HepG2 (cell line): ENCODE results near the gene POU2F1. TPM values are rescaled to one million over a fixed set of nuclear protein-coding genes. Genes with fewer than 3 reads are reported as not detected.

Experiments
- ATAC-seq: fragments of 200-7000 bp; cut with Tn5 transposase; 3 replicates; pipeline ENCODE4 v1.9.1; 2020; ENCODE audit warnings: mild to moderate bottlenecking, moderate library complexity
- BruUV-seq: library from RNA; stranded (reverse); fragments of 400-500 nt; replicated peaks from 2 replicates; lab custom pipeline; 2021; lab: Mats Ljungman, UMichigan
- CTCF ChIA-PET: fragments of 300-600 bp; formaldehyde crosslinking; extraction: SDS; loops from one replicate; lab custom pipeline; 2021; ENCODE audit warnings: low total read pairs, inconsistent platforms, low intra/inter-chr PET ratio; lab: Yijun Ruan, JAX
- POLR2A ChIA-PET: fragments of 350-600 bp; sonication (Branson Sonifier 250); formaldehyde crosslinking; loops from one replicate; lab custom pipeline; 2020; ENCODE audit warnings: antibody characterized with exemption, inconsistent platforms; lab: Yijun Ruan, JAX
- DNase-seq: peaks from one replicate; pipeline ENCODE4 v3.0.0-alpha.2; 2015; ENCODE audit warnings: low spot score
- FAIRE-seq: peaks from 3 replicates; lab custom pipeline; 2011; peaks lifted over from hg19 to GRCh38; lab: Jason Lieb, UNC
- H2AFZ ChIP-seq: one replicate; pipeline ENCODE4 v1.6.1; 2011; ENCODE audit warnings: low read length, inconsistent platforms
- H3K27ac ChIP-seq: fragments of 300-600 bp; 3 replicates; pipeline ENCODE4 v1.8.0; 2011; ENCODE audit warnings: mixed run types, mild to moderate bottlenecking, mixed read lengths, low read length, inconsistent platforms; ENCODE audit not compliant: insufficient read depth; ENCODE audit errors: extremely low read length
- H3K27me3 ChIP-seq, 2 experiments: fragments of 200-600 bp in 1 of 2; 2 replicates in 1 of 2; 3 replicates in 1 of 2; pipeline versions ENCODE4 v1.6.0 to v1.8.0; 2011; ENCODE audit warnings: low read length in 2 of 2, mild to moderate bottlenecking in 2 of 2, moderate library complexity in 2 of 2, inconsistent platforms in 1 of 2; ENCODE audit not compliant: insufficient read depth in 2 of 2, control insufficient read depth in 1 of 2
- H3K36me3 ChIP-seq, 2 experiments: fragments of 200-600 bp in 1 of 2; replicated peaks in 1 of 2; 2 replicates in 1 of 2; 3 replicates in 1 of 2; pipeline versions ENCODE4 v1.5.1 to v1.8.0; 2011; ENCODE audit warnings: low read length in 2 of 2, inconsistent platforms in 1 of 2; ENCODE audit not compliant: insufficient read depth in 2 of 2, control insufficient read depth in 1 of 2
- H3K4me1 ChIP-seq: 2 replicates; pipeline ENCODE4 v1.5.1; 2012; ENCODE audit warnings: low read length, inconsistent platforms; ENCODE audit not compliant: insufficient read depth
- H3K4me2 ChIP-seq: 2 replicates; pipeline ENCODE4 v1.6.0; 2011; ENCODE audit warnings: low read depth, low read length, inconsistent platforms
- H3K4me3 ChIP-seq, 3 experiments: fragments of 200-600 bp in 1 of 3; sonication (generic), shearing (Covaris generic) in 1 of 3; replicated peaks in 1 of 3; 2 replicates each; pipeline ENCODE4 v1.5.1; 2011 to 2016; ENCODE audit warnings: low read length in 3 of 3, inconsistent platforms in 2 of 3, low read depth in 2 of 3, mild to moderate bottlenecking in 2 of 3, control low read depth in 1 of 3, mixed read lengths in 1 of 3; ENCODE audit not compliant: insufficient read depth in 1 of 3
- H3K79me2 ChIP-seq: one replicate; pipeline ENCODE4 v1.6.1; 2011; ENCODE audit warnings: low read length, inconsistent platforms; ENCODE audit not compliant: insufficient read depth
- H3K9ac ChIP-seq: 2 replicates; pipeline ENCODE4 v1.6.0; 2011; ENCODE audit warnings: mild to moderate bottlenecking, low read depth, low read length, inconsistent platforms; ENCODE audit not compliant: insufficient read depth
- H3K9me3 ChIP-seq: 2 replicates; pipeline ENCODE4 v1.5.1; 2012; ENCODE audit warnings: mild to moderate bottlenecking, low read length
- H4K20me1 ChIP-seq: 2 replicates; pipeline ENCODE4 v1.6.0; 2011; ENCODE audit warnings: inconsistent platforms, mild to moderate bottlenecking, low read length, moderate library complexity; ENCODE audit not compliant: insufficient read depth
- CBX1 ChIP-seq: IDR thresholded peaks from one replicate; pipeline ENCODE4 v1.6.1; 2016; ENCODE audit warnings: antibody characterized with exemption, low read depth
- CTCF ChIP-seq: sonication (generic); formaldehyde crosslinking; IDR thresholded peaks from 2 replicates; pipeline ENCODE4 v1.5.0; 2020; ENCODE audit warnings: mild to moderate bottlenecking, missing genetic modification reagents, moderate library complexity
- MIXL1 ChIP-seq: IDR thresholded peaks from 2 replicates; pipeline ENCODE4 v1.6.1; 2016
- RBAK ChIP-seq: sonication (generic); formaldehyde crosslinking; IDR thresholded peaks from 2 replicates; pipeline ENCODE4 v1.5.1; 2020; ENCODE audit warnings: mild to moderate bottlenecking, missing genetic modification reagents
- RXRA ChIP-seq: sonication (generic); formaldehyde crosslinking; IDR thresholded peaks from 2 replicates; pipeline ENCODE4 v1.5.1; 2020; ENCODE audit warnings: missing genetic modification reagents
- RXRB ChIP-seq: IDR thresholded peaks from 2 replicates; pipeline ENCODE4 v1.6.1; 2016; ENCODE audit warnings: borderline replicate concordance, missing genetic modification reagents, missing compliant biosample characterization
- SRY ChIP-seq: sonication (generic); formaldehyde crosslinking; IDR thresholded peaks from 2 replicates; pipeline ENCODE4 v1.8.0; 2022; ENCODE audit warnings: mild to moderate bottlenecking, missing genetic modification reagents
- TARDBP ChIP-seq: sonication (generic); formaldehyde crosslinking; IDR thresholded peaks from 2 replicates; pipeline ENCODE4 v1.8.0; 2022; ENCODE audit warnings: mild to moderate bottlenecking, missing genetic modification reagents
- TGIF2 ChIP-seq: IDR thresholded peaks from 2 replicates; pipeline ENCODE4 v1.6.1; 2016; ENCODE audit warnings: control low read depth, missing compliant biosample characterization
- YEATS4 ChIP-seq: sonication (generic); formaldehyde crosslinking; IDR thresholded peaks from 2 replicates; pipeline ENCODE4 v1.4.0; 2020; ENCODE audit warnings: missing genetic modification reagents, borderline replicate concordance
- ZBTB1 ChIP-seq: sonication (generic); formaldehyde crosslinking; IDR thresholded peaks from 2 replicates; pipeline ENCODE4 v1.4.0; 2020; ENCODE audit warnings: missing genetic modification reagents, borderline replicate concordance
- ZNF331 ChIP-seq: sonication (generic); formaldehyde crosslinking; IDR thresholded peaks from 2 replicates; pipeline ENCODE4 v1.4.0; 2020; ENCODE audit warnings: missing genetic modification reagents
- ZNF367 ChIP-seq: sonication (generic); formaldehyde crosslinking; IDR thresholded peaks from 2 replicates; pipeline ENCODE4 v1.4.0; 2020; ENCODE audit warnings: missing genetic modification reagents, borderline replicate concordance
- ZNF451 ChIP-seq: sonication (generic); formaldehyde crosslinking; IDR thresholded peaks from 2 replicates; pipeline ENCODE4 v1.5.0; 2020; ENCODE audit warnings: mild to moderate bottlenecking, missing genetic modification reagents
- ZNF549 ChIP-seq: sonication (generic); formaldehyde crosslinking; IDR thresholded peaks from 2 replicates; pipeline ENCODE4 v1.5.0; 2020; ENCODE audit warnings: missing genetic modification reagents
- ZNF792 ChIP-seq: IDR thresholded peaks from 2 replicates; pipeline ENCODE4 v1.6.1; 2016
- ZNF83 ChIP-seq: sonication (generic); formaldehyde crosslinking; IDR thresholded peaks from 2 replicates; pipeline ENCODE4 v1.4.0; 2020; ENCODE audit warnings: missing genetic modification reagents, mild to moderate bottlenecking, borderline replicate concordance
- ZNF841 ChIP-seq: sonication (generic); formaldehyde crosslinking; IDR thresholded peaks from 2 replicates; pipeline ENCODE4 v1.8.1; 2023; ENCODE audit warnings: missing genetic modification reagents, borderline replicate concordance
- ZSCAN25 ChIP-seq: sonication (generic); formaldehyde crosslinking; IDR thresholded peaks from 2 replicates; pipeline ENCODE4 v1.8.0; 2022; ENCODE audit warnings: mild to moderate bottlenecking, missing genetic modification reagents
- WGBS: methylation state at CpG from one replicate; pipeline ENCODE4 v1.1.6; 2017; ENCODE audit warnings: low lambda C conversion rate; 5-methylcytosine and 5-hydroxymethylcytosine counted together
- in situ Hi-C: cut with HindIII; loops from 2 replicates; pipeline ENCODE4 v1.10.0; 2017; ENCODE audit warnings: low pct_unique_long_range_greater_than_20kb; ENCODE audit not compliant: extremely low pct_ligation_motif_present
- intact Hi-C: fragments of 100-400 bp; cut with micrococcal nuclease; formaldehyde crosslinking; loops from one replicate; pipeline ENCODE4 v1.10.0; 2022; ENCODE audit not compliant: unreplicated experiment
- polyA plus RNA-seq, 8 experiments: library from polyadenylated mRNA; depleted of rRNA in 3 of 8; stranded (reverse) in 7 of 8; unstranded in 1 of 8; fragments of >200 nt; fragmentation: Illumina TruSeq in 4 of 8; extraction: Trizol in 4 of 8; gene quantifications; 2 replicates each; pipeline versions ENCODE4 v1.2.1 to v1.2.3, GENCODE V29; 2011 to 2016; ENCODE audit warnings: low read depth in 4 of 8, missing spikeins in 1 of 8, mixed read lengths in 1 of 8; ENCODE audit not compliant: insufficient read depth in 1 of 8
- total RNA-seq, 5 experiments: library from RNA; depleted of rRNA; stranded (reverse); fragments of >200 nt; fragmentation: Illumina TruSeq; extraction: Trizol; gene quantifications; 2 replicates each; pipeline ENCODE4 v1.2.3, GENCODE V29; 2016; ENCODE audit warnings: low read depth in 1 of 5

The POU2F1 gene
- total and polyA plus RNA-seq, 2 of the 13 experiments (the other 11 are each of a cell fraction or from before 2014, with no cell fraction given), result 10.2 to 13.0 TPM

GRCh38 chr1:167426716-167427115, 206.0 kb downstream of the POU2F1 start:
- Histone ChIP-seq H3K9me3 (no peaks in the 10 kb centered on the region), H3K9ac (no peak overlapping the region), H3K79me2 (no peaks in the 10 kb centered on the region), H4K20me1 (no peaks in the 10 kb centered on the region), H3K4me3 (no peak overlapping the region), H3K27ac (no peak overlapping the region), H3K36me3 (peaks cover 0 to 3% of the 10 kb centered on the region in 2 experiments; a peak in 1 of 5 replicates), H3K4me2 (no peak overlapping the region), H3K27me3 (no peaks in the 10 kb centered on the region; a peak in 1 of 5 replicates), H2AFZ (no peak overlapping the region), H3K4me1 (peaks cover 16% of the 10 kb centered on the region)
- no TSS peak for BruUV-seq
- no peak for TF ChIP-seq CTCF (CRISPR knock-in tag)
- no peak for TF ChIP-seq TGIF2 (CRISPR knock-in tag)
- no peak for TF ChIP-seq ZNF841
- no peak for TF ChIP-seq RBAK (CRISPR knock-in tag)
- no peak for TF ChIP-seq ZNF83 (CRISPR knock-in tag)
- no peak for TF ChIP-seq SRY (CRISPR knock-in tag)
- no peak for TF ChIP-seq YEATS4 (CRISPR knock-in tag)
- TF ChIP-seq ZNF792 (CRISPR knock-in tag), result no peak
- no peak for TF ChIP-seq MIXL1 (CRISPR knock-in tag)
- no peak for TF ChIP-seq CBX1
- no peak for TF ChIP-seq RXRA (CRISPR knock-in tag)
- TF ChIP-seq ZNF331 (CRISPR knock-in tag), result no peak
- no peak for TF ChIP-seq ZNF367 (CRISPR knock-in tag)
- TF ChIP-seq ZNF451, result no peak
- no peak for TF ChIP-seq ZNF549 (CRISPR knock-in tag)
- no peak for TF ChIP-seq TARDBP (CRISPR knock-in tag)
- no peak for TF ChIP-seq ZSCAN25 (CRISPR knock-in tag)
- no peak for TF ChIP-seq RXRB (CRISPR knock-in tag)
- no peak for TF ChIP-seq ZBTB1
- no peak for DNase-seq
- no peak for FAIRE-seq
- WGBS, result 90% methylated on average over 4 of the region's 4 CpGs
- POLR2A ChIA-PET, result no interaction called here
- CTCF ChIA-PET, result no interaction called here
- intact Hi-C loops (no loop called here), in situ Hi-C loops (no loop called here)
- ATAC-seq, result no peak
